WTC11 (cell line): ENCODE data around the gene SERPIND1. TPM values are rescaled to one million over a fixed set of nuclear protein-coding genes. Genes with fewer than 3 reads are reported as not detected.

Experiments used
- ATAC-seq: fragments of 200-7000 bp; cut with Tn5 transposase; 2 replicates; pipeline ENCODE4 v1.10.0; 2021; ENCODE audit warnings: mild to moderate bottlenecking, moderate library complexity
- CTCF ChIA-PET: fragments of 300-600 bp; sonication (Branson Sonifier 250); formaldehyde crosslinking; loops from one replicate; lab custom pipeline; 2021; ENCODE audit warnings: antibody characterized with exemption; lab: Charles Lee
- POLR2A ChIA-PET: fragments of 350-600 bp; sonication (Branson Sonifier 250); formaldehyde crosslinking; loops from one replicate; lab custom pipeline; 2021; ENCODE audit warnings: antibody characterized with exemption; lab: Charles Lee
- DNase-seq: peaks from one replicate; pipeline ENCODE4 v3.0.0; 2021; ENCODE audit warnings: low spot score
- H3K27ac Mint-ChIP-seq: 2 replicates; pipeline ENCODE4 v1.8.0; 2021; ENCODE audit warnings: mixed read lengths
- H3K27me3 Mint-ChIP-seq: 2 replicates; pipeline ENCODE4 v1.8.0; 2021; ENCODE audit warnings: low read depth, mild to moderate bottlenecking, moderate library complexity, mixed read lengths
- H3K36me3 Mint-ChIP-seq: 2 replicates; pipeline ENCODE4 v1.8.0; 2021; ENCODE audit warnings: mixed read lengths
- H3K4me1 Mint-ChIP-seq: 2 replicates; pipeline ENCODE4 v1.8.0; 2022; ENCODE audit warnings: mixed read lengths
- H3K4me3 Mint-ChIP-seq: 2 replicates; pipeline ENCODE4 v1.8.0; 2021; ENCODE audit warnings: mild to moderate bottlenecking, moderate library complexity, mixed read lengths
- H3K9me3 Mint-ChIP-seq: 2 replicates; pipeline ENCODE4 v1.8.0; 2021; ENCODE audit warnings: mixed read lengths
- AFF4 ChIP-seq: sonication (generic); formaldehyde crosslinking; IDR thresholded peaks from 2 replicates; pipeline ENCODE4 v1.8.1; 2023; ENCODE audit warnings: mild to moderate bottlenecking, missing genetic modification reagents, borderline replicate concordance
- ARID4B ChIP-seq: sonication (generic); formaldehyde crosslinking; IDR thresholded peaks from 2 replicates; pipeline ENCODE4 v1.8.0; 2023; ENCODE audit warnings: missing genetic modification reagents, mild to moderate bottlenecking, borderline replicate concordance
- ATF1 ChIP-seq: sonication (generic); formaldehyde crosslinking; IDR thresholded peaks from 2 replicates; pipeline ENCODE4 v1.8.1; 2023; ENCODE audit warnings: mild to moderate bottlenecking, moderate library complexity, missing genetic modification reagents
- CBFB ChIP-seq: sonication (generic); formaldehyde crosslinking; IDR thresholded peaks from 2 replicates; pipeline ENCODE4 v1.8.1; 2022; ENCODE audit warnings: mild to moderate bottlenecking, low read depth, missing genetic modification reagents
- NR1H2 ChIP-seq: sonication (generic); formaldehyde crosslinking; IDR thresholded peaks from 2 replicates; pipeline ENCODE4 v1.9.0; 2021; ENCODE audit warnings: mild to moderate bottlenecking, moderate library complexity, missing genetic modification reagents
- PRDM15 ChIP-seq: sonication (generic); formaldehyde crosslinking; IDR thresholded peaks from 2 replicates; pipeline ENCODE4 v1.8.0; 2022; ENCODE audit warnings: missing genetic modification reagents
- RELA ChIP-seq: sonication (generic); formaldehyde crosslinking; IDR thresholded peaks from 2 replicates; pipeline ENCODE4 v1.8.1; 2022; ENCODE audit warnings: missing genetic modification reagents, mild to moderate bottlenecking, borderline replicate concordance
- TCF7 ChIP-seq: sonication (generic); formaldehyde crosslinking; IDR thresholded peaks from 2 replicates; pipeline ENCODE4 v1.8.0; 2022; ENCODE audit warnings: mild to moderate bottlenecking, low read depth, missing genetic modification reagents, moderate library complexity
- ZNF423 ChIP-seq: fragments of 250-450 bp; sonication (Bioruptor Pico); IDR thresholded peaks from 2 replicates; pipeline ENCODE4 v2.1.2; 2022; ENCODE audit warnings: mild to moderate bottlenecking, moderate library complexity
- ZNF425 ChIP-seq: fragments of 250-450 bp; sonication (Bioruptor Pico); conservative IDR thresholded peaks from 2 replicates; pipeline ENCODE4 v1.9.0; 2021; ENCODE audit warnings: mild to moderate bottlenecking
- total RNA-seq: library from RNA; stranded (reverse); gene quantifications from 3 replicates; pipeline ENCODE4 v1.2.3, GENCODE V29; 2021
- TF ChIP-seq, protein P1 (sequence below): sonication (generic); formaldehyde crosslinking; IDR thresholded peaks from 2 replicates; pipeline ENCODE4 v1.8.1; 2022; ENCODE audit warnings: mild to moderate bottlenecking, missing genetic modification reagents, moderate library complexity, borderline replicate concordance
- TF ChIP-seq, protein P2 (sequence below): sonication (generic); formaldehyde crosslinking; IDR thresholded peaks from 2 replicates; pipeline ENCODE4 v1.8.0; 2022; ENCODE audit warnings: mild to moderate bottlenecking, missing genetic modification reagents
- TF ChIP-seq, protein P3 (sequence below): sonication (generic); formaldehyde crosslinking; IDR thresholded peaks from 2 replicates; pipeline ENCODE4 v1.8.1; 2023; ENCODE audit warnings: mild to moderate bottlenecking, missing genetic modification reagents
- TF ChIP-seq, protein P4 (sequence below): fragments of 200-600 bp; IDR thresholded peaks from 2 replicates; pipeline ENCODE4 v1.8.0; 2022; ENCODE audit warnings: antibody characterized with exemption

Gene SERPIND1
- total RNA-seq, 1 experiment from 2014 or later: 0.22 TPM

- TF ChIP-seq PRDM15 (CRISPR knock-in tag): no peak
- no peak for TF ChIP-seq ARID4B (CRISPR knock-in tag)
- no peak for TF ChIP-seq NR1H2
- TF ChIP-seq TCF7: no peak
- TF ChIP-seq, protein P1, sequence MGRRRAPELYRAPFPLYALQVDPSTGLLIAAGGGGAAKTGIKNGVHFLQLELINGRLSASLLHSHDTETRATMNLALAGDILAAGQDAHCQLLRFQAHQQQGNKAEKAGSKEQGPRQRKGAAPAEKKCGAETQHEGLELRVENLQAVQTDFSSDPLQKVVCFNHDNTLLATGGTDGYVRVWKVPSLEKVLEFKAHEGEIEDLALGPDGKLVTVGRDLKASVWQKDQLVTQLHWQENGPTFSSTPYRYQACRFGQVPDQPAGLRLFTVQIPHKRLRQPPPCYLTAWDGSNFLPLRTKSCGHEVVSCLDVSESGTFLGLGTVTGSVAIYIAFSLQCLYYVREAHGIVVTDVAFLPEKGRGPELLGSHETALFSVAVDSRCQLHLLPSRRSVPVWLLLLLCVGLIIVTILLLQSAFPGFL: no peak
- no peak for TF ChIP-seq RELA (CRISPR knock-in tag)
- TF ChIP-seq, protein P2, sequence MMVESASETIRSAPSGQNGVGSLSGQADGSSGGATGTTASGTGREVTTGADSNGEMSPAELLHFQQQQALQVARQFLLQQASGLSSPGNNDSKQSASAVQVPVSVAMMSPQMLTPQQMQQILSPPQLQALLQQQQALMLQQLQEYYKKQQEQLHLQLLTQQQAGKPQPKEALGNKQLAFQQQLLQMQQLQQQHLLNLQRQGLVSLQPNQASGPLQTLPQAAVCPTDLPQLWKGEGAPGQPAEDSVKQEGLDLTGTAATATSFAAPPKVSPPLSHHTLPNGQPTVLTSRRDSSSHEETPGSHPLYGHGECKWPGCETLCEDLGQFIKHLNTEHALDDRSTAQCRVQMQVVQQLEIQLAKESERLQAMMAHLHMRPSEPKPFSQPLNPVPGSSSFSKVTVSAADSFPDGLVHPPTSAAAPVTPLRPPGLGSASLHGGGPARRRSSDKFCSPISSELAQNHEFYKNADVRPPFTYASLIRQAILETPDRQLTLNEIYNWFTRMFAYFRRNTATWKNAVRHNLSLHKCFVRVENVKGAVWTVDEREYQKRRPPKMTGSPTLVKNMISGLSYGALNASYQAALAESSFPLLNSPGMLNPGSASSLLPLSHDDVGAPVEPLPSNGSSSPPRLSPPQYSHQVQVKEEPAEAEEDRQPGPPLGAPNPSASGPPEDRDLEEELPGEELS (CRISPR knock-in tag): no peak
- TF ChIP-seq ZNF423 (CRISPR knock-in tag): no peak
Measured at GRCh38 chr22:20798218-20798617, 24.3 kb downstream of the SERPIND1 start (continued).

DNA sequence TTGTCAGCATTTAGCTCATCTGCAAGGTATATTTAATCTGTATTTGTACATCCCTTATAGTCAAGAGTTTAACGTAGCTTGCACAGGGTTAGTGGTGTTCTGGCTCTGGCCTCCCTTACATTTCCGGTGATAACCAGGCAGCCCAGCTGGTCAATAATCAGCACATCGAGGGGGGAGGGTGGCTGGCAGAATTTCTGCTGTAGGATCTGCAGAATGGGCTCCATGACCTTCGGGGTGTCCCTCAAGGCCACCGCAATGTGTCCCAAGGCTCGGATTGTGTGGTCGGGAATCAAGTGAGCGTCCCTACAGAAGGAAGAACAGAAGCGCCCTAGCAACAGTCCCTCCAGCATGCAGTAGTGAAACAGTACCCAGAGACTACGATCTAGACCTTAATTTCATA, 25.1 kb downstream of the SERPIND1 start:
- Mint-ChIP-seq H3K9me3 (no peaks in the 10 kb centered on the region), H3K4me1 (no peaks in the 10 kb centered on the region), H3K27ac (no peak overlapping the region), H3K4me3 (no peak overlapping the region), H3K27me3 (no peaks in the 10 kb centered on the region), H3K36me3 (peaks cover 20% of the 10 kb centered on the region)
- DNase-seq (no peak), ATAC-seq (no peak)
- ChIA-PET CTCF (no interaction called here), POLR2A (no interaction called here)
- TF ChIP-seq ATF1 (CRISPR knock-in tag) (no peak), ZNF425 (CRISPR knock-in tag) (no peak), AFF4 (CRISPR knock-in tag) (no peak), CBFB (CRISPR knock-in tag) (no peak)
- TF ChIP-seq, protein P3, sequence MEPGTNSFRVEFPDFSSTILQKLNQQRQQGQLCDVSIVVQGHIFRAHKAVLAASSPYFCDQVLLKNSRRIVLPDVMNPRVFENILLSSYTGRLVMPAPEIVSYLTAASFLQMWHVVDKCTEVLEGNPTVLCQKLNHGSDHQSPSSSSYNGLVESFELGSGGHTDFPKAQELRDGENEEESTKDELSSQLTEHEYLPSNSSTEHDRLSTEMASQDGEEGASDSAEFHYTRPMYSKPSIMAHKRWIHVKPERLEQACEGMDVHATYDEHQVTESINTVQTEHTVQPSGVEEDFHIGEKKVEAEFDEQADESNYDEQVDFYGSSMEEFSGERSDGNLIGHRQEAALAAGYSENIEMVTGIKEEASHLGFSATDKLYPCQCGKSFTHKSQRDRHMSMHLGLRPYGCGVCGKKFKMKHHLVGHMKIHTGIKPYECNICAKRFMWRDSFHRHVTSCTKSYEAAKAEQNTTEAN (CRISPR knock-in tag): no peak
- TF ChIP-seq, protein P4, sequence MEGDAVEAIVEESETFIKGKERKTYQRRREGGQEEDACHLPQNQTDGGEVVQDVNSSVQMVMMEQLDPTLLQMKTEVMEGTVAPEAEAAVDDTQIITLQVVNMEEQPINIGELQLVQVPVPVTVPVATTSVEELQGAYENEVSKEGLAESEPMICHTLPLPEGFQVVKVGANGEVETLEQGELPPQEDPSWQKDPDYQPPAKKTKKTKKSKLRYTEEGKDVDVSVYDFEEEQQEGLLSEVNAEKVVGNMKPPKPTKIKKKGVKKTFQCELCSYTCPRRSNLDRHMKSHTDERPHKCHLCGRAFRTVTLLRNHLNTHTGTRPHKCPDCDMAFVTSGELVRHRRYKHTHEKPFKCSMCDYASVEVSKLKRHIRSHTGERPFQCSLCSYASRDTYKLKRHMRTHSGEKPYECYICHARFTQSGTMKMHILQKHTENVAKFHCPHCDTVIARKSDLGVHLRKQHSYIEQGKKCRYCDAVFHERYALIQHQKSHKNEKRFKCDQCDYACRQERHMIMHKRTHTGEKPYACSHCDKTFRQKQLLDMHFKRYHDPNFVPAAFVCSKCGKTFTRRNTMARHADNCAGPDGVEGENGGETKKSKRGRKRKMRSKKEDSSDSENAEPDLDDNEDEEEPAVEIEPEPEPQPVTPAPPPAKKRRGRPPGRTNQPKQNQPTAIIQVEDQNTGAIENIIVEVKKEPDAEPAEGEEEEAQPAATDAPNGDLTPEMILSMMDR: no peak
